Pancreas (tissue), 10 donors: ENCODE measurements around the gene KDSR. TPM values are rescaled to one million over a fixed set of nuclear protein-coding genes. Genes with fewer than 3 reads are reported as not detected.

Source experiments
- ATAC-seq, 4 donors: fragments of 200-7000 bp; cut with Tn5 transposase; one replicate each; pipeline versions ENCODE4 v1.8.0 to v1.9.1; 2020; ENCODE audit warnings: mild to moderate bottlenecking in 4 of 4, moderate library complexity in 4 of 4
- DNase-seq, 6 donors: peaks; one replicate each; pipeline ENCODE4 v3.0.0-alpha.2; 2020
- FAIRE-seq: peaks from 2 replicates; lab custom pipeline; 2012; peaks lifted over from hg19 to GRCh38; lab: Jason Lieb, UNC
- H3K27ac ChIP-seq, 4 donors: fragments of 200-600 bp; sonication (generic); 1 replicate in 3 of 4; 2 replicates in 1 of 4; pipeline versions ENCODE4 v1.5.0 to v1.8.0; 2020
- H3K27me3 ChIP-seq, 4 donors: fragments of 200-600 bp; one replicate each; pipeline ENCODE4 v1.8.0; 2021
- H3K36me3 ChIP-seq, 3 donors: fragments of 200-600 bp; sonication (generic) in 1 of 3; one replicate each; pipeline versions ENCODE4 v1.5.0 to v1.8.0; 2020 to 2021
- H3K4me1 ChIP-seq, 3 donors: fragments of 200-600 bp; one replicate each; pipeline ENCODE4 v1.8.0; 2021
- H3K4me3 ChIP-seq, 4 donors: fragments of 200-600 bp; sonication (generic) in 2 of 4; one replicate each; pipeline versions ENCODE4 v1.5.0 to v1.8.0; 2020 to 2021
- H3K9me3 ChIP-seq, 4 donors: fragments of 200-600 bp; one replicate each; pipeline ENCODE4 v1.8.0; 2021
- CTCF ChIP-seq, 4 donors: fragments of 200-600 bp; sonication (generic) in 3 of 4; IDR thresholded peaks; one replicate each; pipeline versions ENCODE4 v1.5.0 to v1.8.0; 2021; ENCODE audit warnings: antibody characterized with exemption in 4 of 4
- WGBS, 2 donors: extraction: QIAGEN DNeasy Blood & Tissue Kit; methylation state at CpG; one replicate each; pipeline ENCODE4 v1.1.7; 2013; 5-methylcytosine and 5-hydroxymethylcytosine counted together
- intact Hi-C, 3 donors: fragments of 100-400 bp; cut with DNase I; formaldehyde crosslinking; loops; one replicate each; pipeline versions ENCODE4 v1.11.1 to v1.14.2; 2022
- polyA plus RNA-seq, 2 donors: library from polyadenylated mRNA; stranded (reverse); fragments of 200-250 nt; gene quantifications; one replicate each; pipeline ENCODE4 v1.2.3, GENCODE V29; 2013
- total RNA-seq, 6 donors: library from RNA; stranded (reverse); fragmentation: NEBNext Ultra II Directional in 4 of 6; extraction: Animal tissue kit (Norgen Biotek cat#: 25700) in 4 of 6; gene quantifications; one replicate each; pipeline versions ENCODE4 v1.2.1 to v1.2.4, GENCODE V29; 2021 to 2023
- donor health status: healthy with polysubstance abuse.
- donor health status: DM: no; HTN: no; CAD: no; lungs with moderate emphysema.
- donor health status: DM: no; HTN: no; CAD: no.
- donor health status: control.
- donor health status: control.
- donor health status: Bipolar disorder and iron deficiency.
- donor health status: DM: yes; HTN: yes; CAD: no.
- donor health status: DM: no; HTN: no; CAD: no.
- donor health status: DM: no; HTN: no; CAD: no.
- donor health status: DM: yes; HTN: yes; CAD: no.

Gene KDSR
- total and polyA plus RNA-seq, 8 donors = 4.8 to 37.2 (median 20.4) TPM

- H3K27me3 ChIP-seq = no peaks in the 10 kb centered on the region
- DNase-seq (no peak), FAIRE-seq (no peak), ATAC-seq (no peak)
- H3K9me3 ChIP-seq = no peaks in the 10 kb centered on the region
- H3K36me3 ChIP-seq = no peaks in the 10 kb centered on the region
- TF ChIP-seq CTCF (IDR thresholded peaks at IDR 0.05) = no peak
- WGBS, 2 donors = 80 to 90% methylated on average over 3 of the region's 3 CpGs
- no peak overlapping the region for H3K27ac ChIP-seq
- H3K4me1 ChIP-seq = peaks cover 0 to 6% (median 4%) of the 10 kb centered on the region in 3 donors
- intact Hi-C loops = loop anchor here in 1 of 3 donors (10.0 kb wide), 1 partner anchor 177 kb away; no protein-coding TSS in a partner anchor
- H3K4me3 ChIP-seq = no peak overlapping the region
Observed at GRCh38 chr18:63312019-63312409, 55.0 kb downstream of the KDSR start.

GRCh38 chr18:63311118-63312018, 55.6 kb downstream of the KDSR start:
- Histone ChIP-seq H3K36me3 (no peaks in the 10 kb centered on the region), H3K9me3 (no peaks in the 10 kb centered on the region), H3K4me3 (no peak overlapping the region), H3K27me3 (no peaks in the 10 kb centered on the region), H3K27ac (no peak overlapping the region), H3K4me1 (peaks cover 0 to 6% (median 5%) of the 10 kb centered on the region in 3 donors)
- FAIRE-seq = no peak
- intact Hi-C loops = loop anchor here in 1 of 3 donors (10.0 kb wide), 1 partner anchor 177 kb away; no protein-coding TSS in a partner anchor
- no peak for TF ChIP-seq CTCF (IDR thresholded peaks at IDR 0.05)
- WGBS, 2 donors = 66 to 79% methylated on average over 8 of the region's 8 CpGs
- DNase-seq = no peak
- no peak for ATAC-seq

GRCh38 chr18:63309422-63309821, 57.6 kb downstream of the KDSR start:
- Histone ChIP-seq H3K27ac (no peak overlapping the region), H3K36me3 (no peaks in the 10 kb centered on the region), H3K9me3 (no peaks in the 10 kb centered on the region), H3K4me3 (no peak overlapping the region), H3K4me1 (peaks cover 0 to 8% (median 6%) of the 10 kb centered on the region in 3 donors), H3K27me3 (no peaks in the 10 kb centered on the region)
- FAIRE-seq (no peak), DNase-seq (no peak), ATAC-seq (no peak)
- TF ChIP-seq CTCF (IDR thresholded peaks at IDR 0.05) = no peak
- intact Hi-C loops = no loop called here
- 63 to 74% methylated on average over 5 of the region's 5 CpGs for WGBS, 2 donors

- Histone ChIP-seq H3K9me3 (no peaks in the 10 kb centered on the region), H3K27me3 (no peaks in the 10 kb centered on the region), H3K27ac (peak overlapping the region in 3 of 4 donors; percentile 23 to 55 (median 35)), H3K4me1 (peaks cover 0 to 11% (median 6%) of the 10 kb centered on the region in 3 donors), H3K4me3 (no peak overlapping the region), H3K36me3 (no peaks in the 10 kb centered on the region)
- ATAC-seq = peak in 2 of 4 donors; percentile 39 to 44
- intact Hi-C loops = no loop called here
- 58 to 62% methylated on average over 2 of the region's 2 CpGs for WGBS, 2 donors
- no peak for FAIRE-seq
- DNase-seq = no peak
- no peak for TF ChIP-seq CTCF (IDR thresholded peaks at IDR 0.05)
Observed at GRCh38 chr18:63307551-63308200, 59.3 kb downstream of the KDSR start.
